HCT116 (cell line): ENCODE results near the gene CSNK2A1. TPM values are rescaled to one million over a fixed set of nuclear protein-coding genes. Genes with fewer than 3 reads are reported as not detected.

Experiments used
- ATAC-seq: fragments of 200-7000 bp; cut with Tn5 transposase; 2 replicates; pipeline ENCODE4 v1.9.1; 2020; ENCODE audit warnings: mild to moderate bottlenecking, moderate library complexity
- BruUV-seq: library from RNA; stranded (reverse); fragments of 400-500 nt; replicated peaks from 2 replicates; lab custom pipeline; 2021; lab: Mats Ljungman, UMichigan
- CTCF ChIA-PET: fragments of 300-600 bp; sonication (Branson Sonifier 250); formaldehyde crosslinking; loops from one replicate; lab custom pipeline; 2021; ENCODE audit warnings: antibody characterized with exemption; lab: Charles Lee
- POLR2A ChIA-PET: fragments of 300-600, 350-600 bp; sonication (Branson Sonifier 250); formaldehyde crosslinking; loops from one replicate; lab custom pipeline; 2021; ENCODE audit warnings: antibody characterized with exemption; lab: Charles Lee
- RAD21 ChIA-PET, 2 experiments: fragments of 300-600 bp; sonication (Branson Sonifier 250); formaldehyde crosslinking; loops; one replicate each; lab custom pipeline; 2023; ENCODE audit warnings: low total read pairs in 2 of 2; ENCODE audit not compliant: uncharacterized antibody in 2 of 2, unreplicated experiment in 2 of 2, low non-redundant PET in 1 of 2; lab: Charles Lee
- DNase-seq: peaks from one replicate; pipeline ENCODE4 v3.0.0-alpha.2; 2010; ENCODE audit warnings: low read depth, low spot score
- H2AFZ ChIP-seq: fragments of 200-600 bp; shearing (Covaris generic), sonication (generic); 2 replicates; pipeline ENCODE4 v1.6.1; 2017; ENCODE audit warnings: low read depth, mixed run types, mixed read lengths, antibody characterized with exemption, low read length; ENCODE audit not compliant: poor library complexity, severe bottlenecking
- H3K27ac ChIP-seq: 2 replicates; pipeline ENCODE4 v1.5.1; 2012; ENCODE audit warnings: low read depth, low read length
- H3K27me3 ChIP-seq: fragments of 200-600 bp; sonication (generic); 2 replicates; pipeline ENCODE4 v1.6.1; 2016; ENCODE audit warnings: mixed run types, low read length, mixed read lengths; ENCODE audit not compliant: insufficient read depth
- H3K36me3 ChIP-seq, 2 experiments: fragments of 200-500 bp in 1 of 2; fragments of 200-600 bp in 1 of 2; sonication (Bioruptor generic) in 1 of 2; sonication (generic) in 1 of 2; 2 replicates each; pipeline versions ENCODE4 v1.5.1 to v1.6.1; 2014 to 2016; ENCODE audit warnings: low read length in 2 of 2, inconsistent platforms in 1 of 2, mixed read lengths in 1 of 2, mixed run types in 1 of 2; ENCODE audit not compliant: insufficient read depth in 2 of 2, control insufficient read depth in 1 of 2
- H3K4me1 ChIP-seq, 2 experiments: fragments of 200-600 bp in 1 of 2; sonication (generic) in 1 of 2; 2 replicates each; pipeline versions ENCODE4 v1.5.1 to v1.6.1; 2012 to 2017; ENCODE audit warnings: low read length in 2 of 2, inconsistent platforms in 1 of 2, mild to moderate bottlenecking in 1 of 2, mixed read lengths in 1 of 2, mixed run types in 1 of 2, moderate library complexity in 1 of 2; ENCODE audit not compliant: insufficient read depth in 2 of 2, control insufficient read depth in 1 of 2
- H3K4me2 ChIP-seq: fragments of 200-600 bp; sonication (generic); 2 replicates; pipeline ENCODE4 v1.6.1; 2017; ENCODE audit warnings: mixed run types, low read length, mixed read lengths
- H3K4me3 ChIP-seq, 2 experiments: fragments of 200-600 bp in 1 of 2; sonication (generic) in 1 of 2; replicated peaks in 1 of 2; 2 replicates each; pipeline ENCODE4 v1.5.1; 2011 to 2016; ENCODE audit warnings: low read length in 2 of 2, control low read depth in 1 of 2, low read depth in 1 of 2, mild to moderate bottlenecking in 1 of 2, mixed read lengths in 1 of 2, mixed run types in 1 of 2
- H3K79me2 ChIP-seq: fragments of 200-600 bp; sonication (generic); 2 replicates; pipeline ENCODE4 v1.6.1; 2017; ENCODE audit warnings: mild to moderate bottlenecking, mixed run types, low read length, moderate library complexity, mixed read lengths; ENCODE audit not compliant: insufficient read depth
- H3K9ac ChIP-seq: fragments of 200-600 bp; sonication (generic); 2 replicates; pipeline ENCODE4 v1.6.1; 2016; ENCODE audit warnings: low read length, mixed read lengths
- H3K9me2 ChIP-seq: fragments of 200-600 bp; sonication (generic), shearing (Covaris generic); 2 replicates; pipeline ENCODE4 v1.6.1; 2017; ENCODE audit warnings: mixed run types, mild to moderate bottlenecking, moderate library complexity; ENCODE audit not compliant: insufficient read depth
- H3K9me3 ChIP-seq, 2 experiments: fragments of 200-500 bp in 1 of 2; fragments of 200-600 bp in 1 of 2; sonication (Bioruptor generic) in 1 of 2; sonication (generic) in 1 of 2; 2 replicates each; pipeline ENCODE4 v1.6.1; 2014 to 2017; ENCODE audit warnings: low read length in 2 of 2, mixed read lengths in 2 of 2, inconsistent platforms in 1 of 2, low read depth in 1 of 2, mild to moderate bottlenecking in 1 of 2, mixed run types in 1 of 2, moderate library complexity in 1 of 2; ENCODE audit not compliant: control insufficient read depth in 1 of 2, insufficient read depth in 1 of 2
- H4K20me1 ChIP-seq: fragments of 200-600 bp; sonication (generic), shearing (Covaris generic); 2 replicates; pipeline ENCODE4 v1.6.1; 2017; ENCODE audit warnings: mixed run types, mild to moderate bottlenecking, moderate library complexity; ENCODE audit not compliant: insufficient read depth
- ATF3 ChIP-seq: IDR thresholded peaks from 2 replicates; pipeline ENCODE4 v1.6.1; 2012
- CEBPB ChIP-seq: IDR thresholded peaks from 2 replicates; pipeline ENCODE4 v1.6.1; 2012; ENCODE audit warnings: low read depth
- ELF1 ChIP-seq: IDR thresholded peaks from 2 replicates; pipeline ENCODE4 v1.6.1; 2012; ENCODE audit warnings: low read depth, borderline replicate concordance
- EZH2 ChIP-seq: fragments of 200-600 bp; sonication (generic); IDR thresholded peaks from 2 replicates; pipeline ENCODE4 v1.6.1; 2017; ENCODE audit warnings: antibody characterized with exemption, mixed run types
- EZH2phosphoT487 ChIP-seq: fragments of 200-600 bp; IDR thresholded peaks from 2 replicates; pipeline ENCODE4 v1.6.1; 2018; ENCODE audit warnings: antibody characterized with exemption, borderline replicate concordance
- FOSL1 ChIP-seq: IDR thresholded peaks from 2 replicates; pipeline ENCODE4 v1.6.1; 2012; ENCODE audit warnings: low read depth
- JUND ChIP-seq: IDR thresholded peaks from 2 replicates; pipeline ENCODE4 v1.6.1; 2012
- POLR2A ChIP-seq: IDR thresholded peaks from 2 replicates; pipeline ENCODE4 v1.7.0; 2011; ENCODE audit warnings: borderline replicate concordance; ENCODE audit not compliant: insufficient read depth, insufficient read length; ENCODE audit errors: extremely low read depth
- POLR2AphosphoS5 ChIP-seq: IDR thresholded peaks from 2 replicates; pipeline ENCODE4 v1.6.1; 2011; ENCODE audit warnings: mild to moderate bottlenecking, low read depth, low read length, moderate library complexity
- SIN3A ChIP-seq: IDR thresholded peaks from 2 replicates; pipeline ENCODE4 v1.6.1; 2012; ENCODE audit warnings: low read depth
- SP1 ChIP-seq: IDR thresholded peaks from 2 replicates; pipeline ENCODE4 v1.6.1; 2012; ENCODE audit warnings: low read depth
- TCF7L2 ChIP-seq: IDR thresholded peaks from 2 replicates; pipeline ENCODE4 v1.7.0; 2011; ENCODE audit warnings: borderline replicate concordance, inconsistent platforms; ENCODE audit not compliant: insufficient read depth, insufficient read length; ENCODE audit errors: extremely low read depth
- YY1 ChIP-seq: IDR thresholded peaks from 2 replicates; pipeline ENCODE4 v1.6.1; 2011; ENCODE audit warnings: low read length, low read depth, moderate library complexity, mild to moderate bottlenecking; ENCODE audit not compliant: insufficient replicate concordance; ENCODE audit errors: extremely low read depth
- ZBTB33 ChIP-seq: IDR thresholded peaks from 2 replicates; pipeline ENCODE4 v1.6.1; 2011; ENCODE audit warnings: mild to moderate bottlenecking, low read length, moderate library complexity; ENCODE audit not compliant: insufficient replicate concordance; ENCODE audit errors: extremely low read depth
- ZFX ChIP-seq: fragments of 450-650 bp; IDR thresholded peaks from 2 replicates; pipeline ENCODE4 v1.6.1; 2017
- ZNF274 ChIP-seq: fragments of 200-500 bp; sonication (Bioruptor generic); IDR thresholded peaks from 2 replicates; pipeline ENCODE4 v1.6.1; 2014; ENCODE audit warnings: mild to moderate bottlenecking, low read depth, low read length, inconsistent platforms
- intact Hi-C: fragments of 100-400 bp; cut with micrococcal nuclease; formaldehyde crosslinking; loops from 2 replicates; pipeline ENCODE4 v1.10.0; 2022
- total RNA-seq: library from RNA; stranded (reverse); gene quantifications from one replicate; pipeline ENCODE4 v1.2.1, GENCODE V29; 2021; ENCODE audit not compliant: unreplicated experiment
- TF ChIP-seq, protein P1 (sequence below): IDR thresholded peaks from 2 replicates; pipeline ENCODE4 v1.6.1; 2012; ENCODE audit warnings: low read depth
- TF ChIP-seq, protein P2 (sequence below), 3 experiments: fragments of 200-600 bp in 1 of 3; sonication (generic) in 1 of 3; IDR thresholded peaks in 2 of 3; conservative IDR thresholded peaks in 1 of 3; 2 replicates each; pipeline ENCODE4 v1.5.1; 2012 to 2017; ENCODE audit warnings: low read depth in 2 of 3, low read length in 2 of 3, antibody characterized with exemption in 1 of 3, borderline replicate concordance in 1 of 3, control low read depth in 1 of 3, mild to moderate bottlenecking in 1 of 3, mixed read lengths in 1 of 3, mixed run types in 1 of 3, moderate library complexity in 1 of 3; ENCODE audit not compliant: insufficient read depth in 1 of 3
- TF ChIP-seq, protein P3 (sequence below): IDR thresholded peaks from 2 replicates; pipeline ENCODE4 v1.6.1; 2012

The CSNK2A1 gene
- total RNA-seq, 1 experiment from 2014 or later, result 284 TPM

- ChIA-PET RAD21 (no interaction called here), POLR2A (no interaction called here), CTCF (no interaction called here)
- intact Hi-C loops, result no loop called here
- H3K9ac ChIP-seq, result no peak overlapping the region
- no peaks in the 10 kb centered on the region for H3K36me3 ChIP-seq
- no peaks in the 10 kb centered on the region for H3K27me3 ChIP-seq
- ATAC-seq (no peak), DNase-seq (no peak)
- H4K20me1 ChIP-seq, result no peaks in the 10 kb centered on the region
- no peak overlapping the region for H3K27ac ChIP-seq
- peaks cover 3 to 5% of the 10 kb centered on the region in 2 experiments; a peak in 3 of 4 replicates for H3K4me1 ChIP-seq
- H3K9me3 ChIP-seq, result no peaks in the 10 kb centered on the region
- no peak overlapping the region for H2AFZ ChIP-seq
- H3K9me2 ChIP-seq, result no peaks in the 10 kb centered on the region
- H3K4me2 ChIP-seq, result no peak overlapping the region
- H3K79me2 ChIP-seq, result no peaks in the 10 kb centered on the region
- no TSS peak for BruUV-seq
- H3K4me3 ChIP-seq, result no peak overlapping the region
- TF ChIP-seq TCF7L2 (no peak), JUND (no peak), ZNF274 (no peak), YY1 (no peak), ELF1 (no peak), SIN3A (no peak), SP1 (no peak), ATF3 (no peak), POLR2AphosphoS5 (no peak), POLR2A (no peak), ZBTB33 (no peak), ZFX (no peak), EZH2 (no peak), FOSL1 (no peak), CEBPB (no peak), EZH2phosphoT487 (no peak)
- TF ChIP-seq, protein P1, sequence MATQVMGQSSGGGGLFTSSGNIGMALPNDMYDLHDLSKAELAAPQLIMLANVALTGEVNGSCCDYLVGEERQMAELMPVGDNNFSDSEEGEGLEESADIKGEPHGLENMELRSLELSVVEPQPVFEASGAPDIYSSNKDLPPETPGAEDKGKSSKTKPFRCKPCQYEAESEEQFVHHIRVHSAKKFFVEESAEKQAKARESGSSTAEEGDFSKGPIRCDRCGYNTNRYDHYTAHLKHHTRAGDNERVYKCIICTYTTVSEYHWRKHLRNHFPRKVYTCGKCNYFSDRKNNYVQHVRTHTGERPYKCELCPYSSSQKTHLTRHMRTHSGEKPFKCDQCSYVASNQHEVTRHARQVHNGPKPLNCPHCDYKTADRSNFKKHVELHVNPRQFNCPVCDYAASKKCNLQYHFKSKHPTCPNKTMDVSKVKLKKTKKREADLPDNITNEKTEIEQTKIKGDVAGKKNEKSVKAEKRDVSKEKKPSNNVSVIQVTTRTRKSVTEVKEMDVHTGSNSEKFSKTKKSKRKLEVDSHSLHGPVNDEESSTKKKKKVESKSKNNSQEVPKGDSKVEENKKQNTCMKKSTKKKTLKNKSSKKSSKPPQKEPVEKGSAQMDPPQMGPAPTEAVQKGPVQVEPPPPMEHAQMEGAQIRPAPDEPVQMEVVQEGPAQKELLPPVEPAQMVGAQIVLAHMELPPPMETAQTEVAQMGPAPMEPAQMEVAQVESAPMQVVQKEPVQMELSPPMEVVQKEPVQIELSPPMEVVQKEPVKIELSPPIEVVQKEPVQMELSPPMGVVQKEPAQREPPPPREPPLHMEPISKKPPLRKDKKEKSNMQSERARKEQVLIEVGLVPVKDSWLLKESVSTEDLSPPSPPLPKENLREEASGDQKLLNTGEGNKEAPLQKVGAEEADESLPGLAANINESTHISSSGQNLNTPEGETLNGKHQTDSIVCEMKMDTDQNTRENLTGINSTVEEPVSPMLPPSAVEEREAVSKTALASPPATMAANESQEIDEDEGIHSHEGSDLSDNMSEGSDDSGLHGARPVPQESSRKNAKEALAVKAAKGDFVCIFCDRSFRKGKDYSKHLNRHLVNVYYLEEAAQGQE, result no peak
- TF ChIP-seq, protein P2, sequence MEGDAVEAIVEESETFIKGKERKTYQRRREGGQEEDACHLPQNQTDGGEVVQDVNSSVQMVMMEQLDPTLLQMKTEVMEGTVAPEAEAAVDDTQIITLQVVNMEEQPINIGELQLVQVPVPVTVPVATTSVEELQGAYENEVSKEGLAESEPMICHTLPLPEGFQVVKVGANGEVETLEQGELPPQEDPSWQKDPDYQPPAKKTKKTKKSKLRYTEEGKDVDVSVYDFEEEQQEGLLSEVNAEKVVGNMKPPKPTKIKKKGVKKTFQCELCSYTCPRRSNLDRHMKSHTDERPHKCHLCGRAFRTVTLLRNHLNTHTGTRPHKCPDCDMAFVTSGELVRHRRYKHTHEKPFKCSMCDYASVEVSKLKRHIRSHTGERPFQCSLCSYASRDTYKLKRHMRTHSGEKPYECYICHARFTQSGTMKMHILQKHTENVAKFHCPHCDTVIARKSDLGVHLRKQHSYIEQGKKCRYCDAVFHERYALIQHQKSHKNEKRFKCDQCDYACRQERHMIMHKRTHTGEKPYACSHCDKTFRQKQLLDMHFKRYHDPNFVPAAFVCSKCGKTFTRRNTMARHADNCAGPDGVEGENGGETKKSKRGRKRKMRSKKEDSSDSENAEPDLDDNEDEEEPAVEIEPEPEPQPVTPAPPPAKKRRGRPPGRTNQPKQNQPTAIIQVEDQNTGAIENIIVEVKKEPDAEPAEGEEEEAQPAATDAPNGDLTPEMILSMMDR (IDR thresholded peaks at IDR 0.05 in 2 of 3, conservative IDR thresholded peaks at IDR 0.05 in 1 of 3; ENCODE audit: borderline replicate concordance in 1 of 3, insufficient read depth in 1 of 3, low read depth in 2 of 3, low read length in 2 of 3), result no peak
- TF ChIP-seq, protein P3, sequence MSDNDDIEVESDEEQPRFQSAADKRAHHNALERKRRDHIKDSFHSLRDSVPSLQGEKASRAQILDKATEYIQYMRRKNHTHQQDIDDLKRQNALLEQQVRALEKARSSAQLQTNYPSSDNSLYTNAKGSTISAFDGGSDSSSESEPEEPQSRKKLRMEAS, result no peak
- TF ChIP-seq, all 23 proteins: peak for 0
Observed at GRCh38 chr20:467755-468154, 75.8 kb downstream of the CSNK2A1 start.
